NCI-H1436 (cell line): Measurements from ENCODE around the gene MRPL2.
A peak's percentile ranks its signal among the peaks of the same experiment; 100 is the strongest.

Experiments used
- DNase-seq: peaks from one replicate; lab custom pipeline; 2025; lab: John Stamatoyannopoulos, UW

The MRPL2 gene

GRCh38 chr6:43059168-43060033 lies at the start of gene MRPL2, which contains the start of gene KLC4:
TSS of gene MRPL2 (minus strand) at chr6:43059434. CDS start at chr6:43059381, 53 bp downstream.
TSS of gene KLC4 (plus strand) at chr6:43059631. CDS start at chr6:43061336, 1,705 bp downstream.
- peak; percentile 97 for DNase-seq

GRCh38 chr6:43107344-43108062 lies 48.3 kb upstream of the MRPL2 start:
- peak; percentile 31 for DNase-seq

DNA sequence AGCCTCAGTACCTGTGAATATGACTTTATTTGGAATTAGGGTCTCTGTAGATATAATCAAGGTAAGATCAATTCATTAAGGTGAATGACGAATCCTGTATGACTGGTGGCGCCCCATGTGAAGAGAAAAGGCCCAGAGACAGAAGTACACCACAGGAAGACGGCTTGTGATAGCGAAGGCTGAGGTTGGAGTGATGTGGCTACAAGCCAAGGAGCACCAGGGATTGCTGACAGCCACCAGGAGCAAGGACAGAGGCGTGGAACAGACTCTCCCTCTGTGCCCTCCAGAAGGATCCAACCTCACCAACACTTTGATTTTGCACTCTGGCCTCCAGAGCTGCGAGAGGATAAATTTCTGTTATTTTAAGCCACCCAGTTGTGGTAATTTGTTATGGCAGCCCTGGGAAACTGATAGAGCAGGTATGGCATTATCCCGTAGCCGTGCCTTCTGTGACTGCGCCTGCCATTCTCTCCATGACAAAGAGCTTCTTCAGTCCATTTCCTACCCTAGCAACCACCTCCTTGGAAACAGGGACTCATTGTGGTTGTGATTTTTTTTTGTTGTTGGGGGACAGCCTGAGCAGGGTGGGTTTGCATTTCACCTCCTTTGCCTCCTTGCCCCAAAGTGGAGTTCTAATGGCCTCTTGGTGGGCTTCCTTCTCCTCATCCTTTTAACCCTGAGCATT lies 46.4 kb upstream of the MRPL2 start:
- DNase-seq: no peak

DNA sequence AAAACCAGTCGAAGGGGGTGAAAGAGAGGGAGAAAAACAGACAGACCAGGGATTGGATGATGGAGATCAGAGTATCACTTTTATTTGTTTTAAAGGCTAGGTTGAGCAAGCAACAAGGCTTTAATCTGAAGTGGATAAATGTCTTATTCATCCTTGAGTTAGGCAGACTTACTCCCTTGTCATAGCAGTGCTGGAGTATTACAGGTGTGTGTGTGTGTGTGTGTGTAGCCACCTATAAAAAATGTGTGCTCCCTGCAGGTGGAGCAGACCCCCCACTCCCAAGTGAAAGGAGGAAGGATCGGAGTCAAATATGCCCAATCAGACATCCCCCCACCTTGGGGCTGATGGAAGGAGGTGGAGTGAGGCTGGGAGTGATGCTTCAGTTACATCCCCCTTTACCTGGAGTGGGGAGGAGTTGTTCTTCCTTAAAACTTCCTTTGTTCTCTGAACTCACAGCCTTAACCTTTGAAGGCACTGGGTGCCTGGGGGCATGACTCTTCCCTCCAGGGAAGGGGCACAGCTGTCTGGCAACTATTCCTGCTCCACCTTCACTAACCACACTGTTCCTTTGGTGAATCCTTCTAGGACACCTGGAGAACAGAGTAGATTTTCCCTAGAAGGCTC lies 44.1 kb upstream of the MRPL2 start:
- no peak for DNase-seq

DNA sequence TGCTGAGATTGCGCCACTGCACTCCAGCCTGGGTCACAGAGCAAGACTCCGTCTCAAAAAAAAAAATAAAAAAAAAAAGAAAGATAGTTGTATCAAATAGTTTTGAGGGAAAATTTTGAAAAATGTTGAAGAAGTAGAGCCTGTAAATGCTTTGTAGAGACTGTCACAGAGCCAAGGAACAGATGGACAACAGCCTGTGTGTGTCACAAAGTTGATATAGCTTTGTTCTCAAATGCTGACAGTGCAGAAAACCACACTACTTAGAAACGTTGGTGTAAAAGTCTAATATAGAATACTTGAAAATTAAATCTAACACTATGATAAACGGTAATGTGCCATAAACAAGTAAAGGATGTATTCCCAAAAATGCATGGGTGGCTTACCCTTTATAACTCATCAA lies 42.3 kb upstream of the MRPL2 start:
- no peak for DNase-seq

DNA sequence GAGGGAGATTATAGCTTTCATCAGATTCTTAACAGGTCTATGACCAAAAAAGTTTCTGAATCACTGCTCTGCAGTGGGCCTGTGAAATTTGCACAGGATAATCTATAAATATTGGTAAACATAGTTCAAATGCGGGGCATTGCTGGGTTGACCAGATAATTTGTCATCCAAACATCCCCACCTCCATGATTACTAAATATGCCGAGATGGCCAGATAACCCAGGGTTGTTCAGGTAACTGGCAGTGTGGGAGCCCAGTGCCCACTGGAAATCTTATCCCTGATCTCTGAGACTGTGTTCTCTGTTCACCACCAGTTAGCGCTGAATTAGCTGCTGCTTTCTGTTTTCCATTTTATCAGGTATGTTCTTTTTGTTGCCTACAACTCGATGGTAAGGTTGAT lies 38.3 kb upstream of the MRPL2 start:
- no peak for DNase-seq

GRCh38 chr6:43097098-43097489 lies 37.9 kb upstream of the MRPL2 start:
- DNase-seq: no peak

- no peak for DNase-seq
Measured at GRCh38 chr6:43096451-43097097, 37.3 kb upstream of the MRPL2 start.

GRCh38 chr6:43095939-43096338 lies 36.7 kb upstream of the MRPL2 start:
- DNase-seq: no peak

GRCh38 chr6:43093436-43094289 lies 34.4 kb upstream of the MRPL2 start:
- no peak for DNase-seq

DNA sequence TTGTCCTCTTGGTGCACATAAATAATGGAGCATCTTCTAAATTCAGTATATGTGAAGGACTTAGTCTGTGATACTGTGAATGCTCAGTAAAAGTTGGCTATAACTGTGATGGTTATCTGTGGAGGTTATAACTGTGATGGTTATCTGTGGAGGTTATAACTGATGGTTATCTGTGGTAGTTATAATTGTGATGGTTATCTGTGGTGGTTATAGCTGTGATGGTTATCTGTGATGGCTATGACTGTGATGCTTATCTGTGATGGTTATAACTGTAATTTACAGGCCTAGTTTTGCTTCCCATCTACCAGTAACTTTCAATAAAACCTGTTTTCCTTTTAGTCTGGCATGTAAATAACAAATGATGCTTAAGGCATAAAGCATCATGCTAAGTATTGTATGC lies 33.4 kb upstream of the MRPL2 start:
- DNase-seq: no peak

DNA sequence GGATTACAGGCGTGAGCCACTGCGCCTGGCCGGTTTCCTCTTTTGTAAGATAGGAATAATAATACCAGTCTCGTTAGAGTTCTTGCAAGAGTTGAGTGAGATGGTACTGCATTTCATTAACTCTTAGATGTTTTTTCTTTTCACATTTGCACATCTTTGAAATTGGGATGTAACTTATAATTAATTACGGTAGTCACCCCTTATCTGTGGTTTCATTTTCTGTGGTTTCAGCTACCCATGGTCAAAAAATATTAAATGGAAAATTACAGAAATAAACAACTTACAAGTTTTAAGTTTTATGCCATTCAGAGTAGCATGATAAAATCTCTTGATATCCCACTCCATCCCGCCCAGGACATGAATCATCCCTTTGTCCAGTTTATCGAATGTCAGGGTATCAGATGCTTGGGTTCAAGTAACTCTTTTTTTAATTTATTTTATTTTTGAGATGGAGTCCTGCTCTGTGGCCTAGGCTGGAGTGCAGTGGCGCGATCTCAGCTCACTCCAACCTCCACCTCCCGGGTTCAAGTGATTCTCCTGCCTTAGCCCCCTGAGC lies 32.3 kb upstream of the MRPL2 start:
- DNase-seq: no peak

- no peak for DNase-seq
Measured at GRCh38 chr6:43091020-43091419, 31.8 kb upstream of the MRPL2 start.

- no peak for DNase-seq
Measured at GRCh38 chr6:43090559-43090956, 31.3 kb upstream of the MRPL2 start.

- DNase-seq: no peak
Measured at GRCh38 chr6:43089874-43090558, 30.8 kb upstream of the MRPL2 start.

GRCh38 chr6:43089467-43089866 lies 30.2 kb upstream of the MRPL2 start:
- DNase-seq: no peak

DNA sequence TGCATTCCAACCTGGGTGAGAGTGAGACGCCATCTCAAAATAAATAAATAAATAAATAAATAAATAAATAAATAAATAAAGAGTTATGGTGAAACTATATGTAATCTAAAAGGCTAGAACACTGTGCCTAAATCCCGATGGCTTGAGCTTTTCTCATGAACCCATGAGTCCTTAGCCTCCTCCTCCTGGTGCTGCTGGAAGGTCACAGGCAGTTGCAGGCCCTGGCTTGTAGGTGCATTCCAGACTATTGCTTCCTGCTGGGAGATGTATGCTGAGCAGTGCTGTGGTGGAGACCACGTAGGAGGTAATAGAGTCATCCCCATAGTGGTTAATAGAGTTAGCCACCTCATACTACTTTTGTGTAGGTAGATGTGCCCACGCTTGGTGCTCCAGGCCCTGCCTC lies 29.4 kb upstream of the MRPL2 start:
- DNase-seq: no peak

DNA sequence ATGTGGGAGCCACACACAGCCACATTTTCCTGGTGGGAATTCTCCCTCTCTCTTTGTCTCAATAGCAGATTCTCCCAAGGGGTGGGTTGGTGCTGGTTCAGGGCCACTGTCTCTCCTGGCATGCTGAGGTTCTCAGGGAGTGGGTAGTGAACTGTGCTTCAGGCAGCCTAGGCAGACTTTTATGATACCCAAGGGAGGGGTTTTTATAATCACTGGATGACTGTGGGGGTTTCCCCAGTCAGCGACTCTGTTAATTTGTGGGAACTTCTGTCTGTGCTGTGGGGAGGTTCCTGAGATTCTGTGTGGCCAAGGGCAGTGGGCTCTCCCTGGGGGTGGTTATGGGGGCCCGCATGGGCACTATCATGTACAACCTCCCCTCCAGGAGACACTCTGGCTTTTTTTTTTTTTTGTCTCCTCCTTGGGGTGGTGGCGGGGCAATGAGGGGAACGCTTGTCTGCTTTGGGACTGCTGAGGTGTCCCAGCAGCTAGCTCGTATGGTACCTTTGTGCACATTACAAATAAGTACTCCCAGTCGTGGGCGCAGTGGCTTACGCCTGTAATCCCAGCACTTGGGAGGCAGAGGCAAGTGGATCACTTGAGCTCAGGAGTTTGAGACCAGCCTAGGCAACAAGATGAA lies 26.9 kb upstream of the MRPL2 start:
- DNase-seq: no peak
